GM12878 (cell line): ENCODE results near the gene SLC39A13.

Experiments
- IRF4 ChIP-seq: IDR thresholded peaks from 2 replicates; pipeline ENCODE4 v1.6.1; 2011; ENCODE audit warnings: low read depth, low read length
- POLR2AphosphoS5 ChIP-seq: IDR thresholded peaks from 2 replicates; pipeline ENCODE4 v1.6.1; 2011; ENCODE audit warnings: mild to moderate bottlenecking, low read length, inconsistent platforms
- SPI1 ChIP-seq: IDR thresholded peaks from 2 replicates; pipeline ENCODE4 v1.6.1; 2011; ENCODE audit warnings: low read depth, mild to moderate bottlenecking, low read length, moderate library complexity, borderline replicate concordance; ENCODE audit not compliant: insufficient read depth
- ZNF274 ChIP-seq: IDR thresholded peaks from one replicate; pipeline ENCODE4 v1.8.0; 2011; ENCODE audit not compliant: insufficient read length, insufficient read depth

- TF ChIP-seq ZNF274 = no peak
- no peak for TF ChIP-seq SPI1
- TF ChIP-seq POLR2AphosphoS5 = no peak
- no peak for TF ChIP-seq IRF4
Observed at GRCh38 chr11:47434011-47434786, 25.8 kb downstream of the SLC39A13 start.
